Kidney (tissue), 14 donors: ENCODE measurements around the gene KCNT1. TPM values are rescaled to one million over a fixed set of nuclear protein-coding genes. Genes with fewer than 3 reads are reported as not detected.
A peak's percentile ranks its signal among the peaks of the same experiment; 100 is the strongest.

Experiments used
- DNase-seq, 5 donors: peaks; one replicate each; pipeline ENCODE4 v3.0.0-alpha.2; 2013 to 2020
- FAIRE-seq: peaks from 2 replicates; lab custom pipeline; 2012; peaks lifted over from hg19 to GRCh38; lab: Jason Lieb, UNC
- H3K27ac ChIP-seq, 2 donors: one replicate each; pipeline ENCODE4 v1.7.0; 2013; ENCODE audit warnings: low read depth in 2 of 2, low read length in 2 of 2, inconsistent platforms in 1 of 2
- H3K27me3 ChIP-seq: one replicate; pipeline ENCODE4 v1.7.1; 2013; ENCODE audit warnings: low read length, inconsistent platforms; ENCODE audit not compliant: control insufficient read depth, insufficient read depth
- H3K36me3 ChIP-seq, 3 donors: one replicate each; pipeline versions ENCODE4 v1.7.0 to v1.7.1; 2013; ENCODE audit warnings: low read length in 3 of 3, control low read depth in 1 of 3, inconsistent platforms in 1 of 3; ENCODE audit not compliant: insufficient read depth in 3 of 3, control insufficient read depth in 2 of 3
- H3K4me1 ChIP-seq, 3 donors: one replicate each; pipeline versions ENCODE4 v1.7.0 to v1.7.1; 2013; ENCODE audit warnings: low read length in 3 of 3, inconsistent platforms in 1 of 3, low read depth in 1 of 3; ENCODE audit not compliant: control insufficient read depth in 2 of 3, insufficient read depth in 2 of 3
- H3K4me3 ChIP-seq, 3 donors: one replicate each; pipeline versions ENCODE4 v1.7.0 to v1.8.1; 2013; ENCODE audit warnings: low read length in 3 of 3, control low read depth in 1 of 3, inconsistent platforms in 1 of 3
- H3K9ac ChIP-seq, 3 donors: one replicate each; pipeline versions ENCODE4 v1.7.0 to v1.7.1; 2013; ENCODE audit warnings: low read length in 3 of 3, control low read depth in 1 of 3, inconsistent platforms in 1 of 3
- H3K9me3 ChIP-seq, 3 donors: one replicate each; pipeline versions ENCODE4 v1.7.0 to v1.7.1; 2013; ENCODE audit warnings: low read length in 3 of 3, control low read depth in 1 of 3, inconsistent platforms in 1 of 3; ENCODE audit not compliant: control insufficient read depth in 2 of 3, insufficient read depth in 1 of 3
- CTCF ChIP-seq: IDR thresholded peaks from 3 replicates; pipeline ENCODE4 v1.5.1; 2012; ENCODE audit warnings: mild to moderate bottlenecking, moderate library complexity, borderline replicate concordance; ENCODE audit not compliant: insufficient read depth; ENCODE audit errors: extremely low read depth
- intact Hi-C: fragments of 100-400 bp; cut with DNase I; formaldehyde crosslinking; loops from one replicate; pipeline ENCODE4 v1.11.1; 2022
- polyA plus RNA-seq: library from polyadenylated mRNA; stranded (reverse); fragments of 350-450 nt; fragmentation: Illumina TruSeq; extraction: RNeasy Lipid Tissue Mini Kit (QIAGEN cat#74804); gene quantifications from one replicate; pipeline ENCODE4 v1.2.3, GENCODE V29; 2014; ENCODE audit warnings: low read depth, low replicate concordance; ENCODE audit not compliant: insufficient read depth
- total RNA-seq: library from RNA; stranded (reverse); fragmentation: NEBNext Ultra II Directional; extraction: Animal tissue kit (Norgen Biotek cat#: 25700); gene quantifications from one replicate; pipeline ENCODE4 v1.2.1, GENCODE V29; 2021
- donor health status: control.
- donor health status: control.
- donor health status: control.
- donor health status: control.
- donor health status: control.
- donor health status: DM: yes; HTN: yes; CAD: no.
- donor health status: Normal renal cell carcinoma (clear cell type).

KCNT1 gene
- total and polyA plus RNA-seq, 2 donors from 2014 or later, result 0.15 TPM; not detected in 1

GRCh38 chr9:135664266-135664665, 37.7 kb upstream of the KCNT1 start:
- Histone ChIP-seq H3K4me3 (no peak overlapping the region), H3K9me3 (no peaks in the 10 kb centered on the region), H3K4me1 (no peaks in the 10 kb centered on the region), H3K36me3 (no peaks in the 10 kb centered on the region), H3K27ac (no peak overlapping the region), H3K27me3 (no peaks in the 10 kb centered on the region), H3K9ac (no peak overlapping the region)
- FAIRE-seq (no peak), DNase-seq (peak in 1 of 5 donors; percentile 38)
- TF ChIP-seq CTCF, result no peak
- intact Hi-C loops, result no loop called here

- intact Hi-C loops, result no loop called here
- no peak overlapping the region for H3K9ac ChIP-seq
- H3K27ac ChIP-seq, result no peak overlapping the region
- H3K9me3 ChIP-seq, result no peaks in the 10 kb centered on the region
- H3K36me3 ChIP-seq, result no peaks in the 10 kb centered on the region
- DNase-seq (peak in 1 of 5 donors; percentile 57), FAIRE-seq (no peak)
- H3K4me1 ChIP-seq, result no peaks in the 10 kb centered on the region
- no peak for TF ChIP-seq CTCF
- H3K4me3 ChIP-seq, result no peak overlapping the region
- H3K27me3 ChIP-seq, result no peaks in the 10 kb centered on the region
Measured at GRCh38 chr9:135664801-135665794, 36.9 kb upstream of the KCNT1 start.

GRCh38 chr9:135665795-135666189, 36.2 kb upstream of the KCNT1 start:
- no peak for FAIRE-seq

More at GRCh38 chr9:135665795-135666189, 36.2 kb upstream of the KCNT1 start:
- TF ChIP-seq CTCF, result no peak
- Histone ChIP-seq H3K27me3 (no peaks in the 10 kb centered on the region), H3K4me1 (no peaks in the 10 kb centered on the region), H3K36me3 (no peaks in the 10 kb centered on the region), H3K9ac (no peak overlapping the region), H3K27ac (no peak overlapping the region), H3K4me3 (no peak overlapping the region), H3K9me3 (no peaks in the 10 kb centered on the region)
- intact Hi-C loops, result no loop called here
- peak in 1 of 5 donors; percentile 53 for DNase-seq
